RWPE2 (cell line): Measurements from ENCODE around the gene TMEM42.

Experiments used
- ATAC-seq: fragments of 200-7000 bp; cut with Tn5 transposase; 3 replicates; pipeline ENCODE4 v1.9.1; 2021; ENCODE audit warnings: low read depth
- DNase-seq: peaks from one replicate; pipeline ENCODE4 v3.0.0-alpha.2; 2020; ENCODE audit warnings: low spot score
- H3K27ac ChIP-seq: fragments of 450-650 bp; 2 replicates; pipeline ENCODE4 v1.5.1; 2017; ENCODE audit warnings: mild to moderate bottlenecking; ENCODE audit not compliant: poor library complexity, severe bottlenecking
- H3K27me3 ChIP-seq: fragments of 250-450 bp; sonication (Bioruptor Pico); 2 replicates; pipeline ENCODE4 v1.5.1; 2021; ENCODE audit warnings: mild to moderate bottlenecking, moderate library complexity; ENCODE audit not compliant: insufficient read depth, poor library complexity, severe bottlenecking
- H3K36me3 ChIP-seq: fragments of 250-450 bp; sonication (Bioruptor Pico); 2 replicates; pipeline ENCODE4 v1.5.1; 2020; ENCODE audit warnings: low read depth, mild to moderate bottlenecking, moderate library complexity
- H3K4me1 ChIP-seq: fragments of 250-450 bp; sonication (Bioruptor Pico); 2 replicates; pipeline ENCODE4 v1.5.1; 2021; ENCODE audit warnings: mild to moderate bottlenecking, moderate library complexity; ENCODE audit not compliant: insufficient read depth, poor library complexity, severe bottlenecking
- H3K4me3 ChIP-seq: fragments of 250-450 bp; sonication (Bioruptor Pico); 2 replicates; pipeline ENCODE4 v1.5.1; 2021; ENCODE audit warnings: mild to moderate bottlenecking, moderate library complexity; ENCODE audit not compliant: severe bottlenecking
- H3K9me3 ChIP-seq: fragments of 250-450 bp; sonication (Bioruptor Pico); 2 replicates; pipeline ENCODE4 v1.5.1; 2021; ENCODE audit warnings: mild to moderate bottlenecking, moderate library complexity; ENCODE audit not compliant: severe bottlenecking
- TF ChIP-seq, protein P1 (sequence below): fragments of 450-650 bp; IDR thresholded peaks from one replicate; pipeline ENCODE4 v1.5.1; 2017; ENCODE audit warnings: mild to moderate bottlenecking, moderate library complexity; ENCODE audit not compliant: poor library complexity, severe bottlenecking

Gene TMEM42

DNA sequence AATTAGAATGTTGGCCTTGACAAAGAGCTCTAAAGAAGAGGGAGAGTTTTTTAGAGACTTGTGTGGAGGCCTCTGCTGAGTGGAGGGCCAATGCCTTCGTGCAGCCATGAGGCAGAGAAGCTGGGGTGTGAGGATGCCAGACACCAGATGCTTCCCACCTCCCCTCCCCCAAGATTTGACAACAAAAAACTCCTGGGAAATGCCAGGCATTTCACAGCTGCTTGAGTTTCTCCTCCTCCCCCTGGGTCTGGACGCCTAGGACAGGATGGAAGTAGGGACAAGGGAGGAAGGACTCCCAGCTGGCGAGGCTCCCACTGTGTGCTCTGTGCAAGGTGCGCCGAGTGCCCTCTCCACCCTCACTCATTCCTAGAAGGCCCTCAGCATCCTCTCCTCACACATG lies 32.8 kb downstream of the TMEM42 start:
- Histone ChIP-seq H3K27ac (no peak overlapping the region), H3K4me1 (peaks cover 20% of the 10 kb centered on the region), H3K27me3 (no peaks in the 10 kb centered on the region), H3K4me3 (no peak overlapping the region), H3K36me3 (no peaks in the 10 kb centered on the region), H3K9me3 (no peaks in the 10 kb centered on the region)
- TF ChIP-seq, protein P1, sequence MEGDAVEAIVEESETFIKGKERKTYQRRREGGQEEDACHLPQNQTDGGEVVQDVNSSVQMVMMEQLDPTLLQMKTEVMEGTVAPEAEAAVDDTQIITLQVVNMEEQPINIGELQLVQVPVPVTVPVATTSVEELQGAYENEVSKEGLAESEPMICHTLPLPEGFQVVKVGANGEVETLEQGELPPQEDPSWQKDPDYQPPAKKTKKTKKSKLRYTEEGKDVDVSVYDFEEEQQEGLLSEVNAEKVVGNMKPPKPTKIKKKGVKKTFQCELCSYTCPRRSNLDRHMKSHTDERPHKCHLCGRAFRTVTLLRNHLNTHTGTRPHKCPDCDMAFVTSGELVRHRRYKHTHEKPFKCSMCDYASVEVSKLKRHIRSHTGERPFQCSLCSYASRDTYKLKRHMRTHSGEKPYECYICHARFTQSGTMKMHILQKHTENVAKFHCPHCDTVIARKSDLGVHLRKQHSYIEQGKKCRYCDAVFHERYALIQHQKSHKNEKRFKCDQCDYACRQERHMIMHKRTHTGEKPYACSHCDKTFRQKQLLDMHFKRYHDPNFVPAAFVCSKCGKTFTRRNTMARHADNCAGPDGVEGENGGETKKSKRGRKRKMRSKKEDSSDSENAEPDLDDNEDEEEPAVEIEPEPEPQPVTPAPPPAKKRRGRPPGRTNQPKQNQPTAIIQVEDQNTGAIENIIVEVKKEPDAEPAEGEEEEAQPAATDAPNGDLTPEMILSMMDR = no peak
- DNase-seq (no peak), ATAC-seq (no peak)

DNA sequence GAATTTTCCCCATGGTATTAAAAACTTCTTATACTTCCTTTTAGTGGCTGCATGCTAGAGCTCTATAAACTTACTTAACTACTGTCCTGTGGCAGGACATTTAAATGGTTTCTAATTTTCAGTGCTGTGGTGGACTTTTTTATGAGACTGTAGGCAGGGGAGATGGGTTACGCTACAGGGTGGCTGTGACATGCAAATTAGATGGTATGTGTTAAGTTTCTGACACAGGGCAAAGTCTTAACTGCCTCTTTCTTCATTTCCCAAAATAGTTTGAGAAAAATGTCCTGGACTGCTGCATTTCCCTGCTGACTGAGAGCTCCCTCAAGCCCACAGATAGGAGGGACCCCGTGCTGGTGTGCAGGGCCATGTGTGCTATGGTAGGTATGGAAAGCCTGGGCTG lies 34.7 kb downstream of the TMEM42 start:
- DNase-seq = no peak
- ATAC-seq = no peak
- no peaks in the 10 kb centered on the region for H3K27me3 ChIP-seq
- H3K27ac ChIP-seq = no peak overlapping the region
- H3K9me3 ChIP-seq = no peaks in the 10 kb centered on the region
- H3K36me3 ChIP-seq = no peaks in the 10 kb centered on the region
- H3K4me1 ChIP-seq = peaks cover 20% of the 10 kb centered on the region
- no peak overlapping the region for H3K4me3 ChIP-seq
- TF ChIP-seq, protein P1 = no peak

GRCh38 chr3:44899683-44900367 lies 38.1 kb downstream of the TMEM42 start:
- Histone ChIP-seq H3K27me3 (no peaks in the 10 kb centered on the region), H3K9me3 (no peaks in the 10 kb centered on the region), H3K4me1 (peaks cover 3% of the 10 kb centered on the region), H3K27ac (no peak overlapping the region), H3K36me3 (no peaks in the 10 kb centered on the region), H3K4me3 (no peak overlapping the region)
- TF ChIP-seq, protein P1 = no peak
- no peak for DNase-seq
- no peak; the same call in 2 of the 3 replicates for ATAC-seq

DNA sequence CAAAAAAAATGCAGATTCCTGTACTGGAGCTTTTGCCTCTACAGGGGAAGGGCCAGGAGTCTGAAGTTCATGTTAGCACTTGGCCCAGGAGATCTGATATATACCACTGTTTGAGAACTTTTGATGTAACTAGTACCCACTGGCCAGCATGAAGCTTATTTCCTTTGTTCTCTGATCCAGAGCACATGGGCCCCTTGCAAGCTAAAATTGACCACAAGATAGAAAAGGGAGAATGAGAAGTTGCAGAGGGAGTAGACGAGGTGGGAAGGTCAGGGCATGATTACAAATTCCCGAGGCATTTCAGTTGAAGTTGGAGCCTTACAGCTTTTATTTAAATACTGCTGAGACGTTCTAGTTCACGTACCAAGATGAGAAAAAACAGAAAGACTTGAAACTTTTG lies 40.9 kb downstream of the TMEM42 start:
- TF ChIP-seq, protein P1 = no peak
- no peaks in the 10 kb centered on the region for H3K36me3 ChIP-seq
- H3K4me1 ChIP-seq = peaks cover 9% of the 10 kb centered on the region
- DNase-seq = no peak
- H3K9me3 ChIP-seq = no peaks in the 10 kb centered on the region
- no peak overlapping the region for H3K4me3 ChIP-seq
- H3K27ac ChIP-seq = no peak overlapping the region
- no peak for ATAC-seq
- H3K27me3 ChIP-seq = no peaks in the 10 kb centered on the region

DNA sequence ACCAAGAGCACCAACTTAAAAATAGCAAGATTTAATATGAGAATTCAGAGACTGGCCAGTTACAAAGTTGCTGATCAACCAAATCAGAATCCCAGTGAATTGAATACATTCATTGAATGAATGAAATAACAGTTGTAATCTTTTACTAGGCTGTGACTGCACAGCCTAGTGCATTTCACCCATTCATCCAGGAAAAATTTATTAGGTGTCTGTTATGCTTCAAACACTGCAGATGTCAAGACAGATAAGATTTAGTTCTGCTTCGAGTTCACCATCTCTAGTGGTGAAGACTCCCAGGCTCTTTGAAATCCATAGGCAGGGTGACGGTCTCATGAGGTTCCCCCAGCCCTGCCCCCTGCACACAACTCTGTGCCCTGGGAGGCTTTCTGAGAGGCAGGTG lies 41.6 kb downstream of the TMEM42 start:
- H3K27me3 ChIP-seq = no peaks in the 10 kb centered on the region
- TF ChIP-seq, protein P1 = no peak
- no peaks in the 10 kb centered on the region for H3K9me3 ChIP-seq
- DNase-seq = no peak
- no peak for ATAC-seq
- H3K36me3 ChIP-seq = no peaks in the 10 kb centered on the region
- peaks cover 9% of the 10 kb centered on the region for H3K4me1 ChIP-seq
- H3K4me3 ChIP-seq = no peak overlapping the region
- H3K27ac ChIP-seq = no peak overlapping the region
